ENCODE measurements around the gene SH3YL1. TPM values are rescaled to one million over a fixed set of nuclear protein-coding genes. Genes with fewer than 3 reads are reported as not detected.
A peak's percentile ranks its signal among the peaks of the same experiment; 100 is the strongest.

Gene SH3YL1
- total RNA-seq, 1 experiment from 2014 or later: 26.5 TPM

GRCh38 chr2:263022-263738 lies 652 bp downstream of the SH3YL1 start:
- H2BK120ac ChIP-seq (ENCODE audit: low read depth, low read length, poor library complexity, severe bottlenecking): no peak overlapping the region
- H3K79me1 ChIP-seq (ENCODE audit: insufficient read depth, low read depth, low read length, poor library complexity, severe bottlenecking): no peaks in the 10 kb centered on the region
- no peaks in the 10 kb centered on the region for H4K20me1 ChIP-seq (ENCODE audit: control insufficient read depth, insufficient read depth, insufficient read length)
- H2BK12ac ChIP-seq (ENCODE audit: insufficient read length, low read depth, low read length): no peak overlapping the region
- H3K56ac ChIP-seq (ENCODE audit: insufficient read length, low read depth, low read length): no peak overlapping the region
- H3K4ac ChIP-seq (ENCODE audit: low read depth, low read length): no peak overlapping the region
- H3K4me1 ChIP-seq (ENCODE audit: insufficient read depth, low read length): peaks cover 2% of the 10 kb centered on the region; the same call in 1 of the 2 replicates
- Mint-ChIP-seq H3K4me1 (peaks cover 20 to 35% of the 10 kb centered on the region in 2 experiments), H3K9me3 (peaks cover 17 to 19% of the 10 kb centered on the region in 2 experiments), H3K4me3 (peak overlapping the region; percentile 93 to 94), H3K27me3 (ENCODE audit: low read depth) (peaks cover 11% of the 10 kb centered on the region), H3K27ac (no peak overlapping the region), H3K36me3 (ENCODE audit: insufficient read depth in 1 of 3, low read depth in 3 of 3) (peaks cover 26 to 41% (median 30%) of the 10 kb centered on the region in 3 experiments)
- no peak for DNase-seq
- no peak overlapping the region for H2BK15ac ChIP-seq (ENCODE audit: low read depth, low read length)
- no peak overlapping the region for H3K27ac ChIP-seq (ENCODE audit: insufficient read length, low read depth, low read length)
- H2BK20ac ChIP-seq (ENCODE audit: low read depth, low read length, poor library complexity, severe bottlenecking): no peak overlapping the region
- H3K4me2 ChIP-seq (ENCODE audit: insufficient read depth, insufficient read length, low read length): peak overlapping the region; percentile 97
- no peak overlapping the region for H3T11ph ChIP-seq (ENCODE audit: low read length)
- H3K79me2 ChIP-seq (ENCODE audit: insufficient read depth, low read length): peaks cover 29% of the 10 kb centered on the region
- H3K23me2 ChIP-seq (ENCODE audit: insufficient read length, low read depth, low read length, poor library complexity, severe bottlenecking): peaks cover 16% of the 10 kb centered on the region
- no peaks in the 10 kb centered on the region for H3K27me3 ChIP-seq (ENCODE audit: insufficient read depth, low read length)
- no peak for TF ChIP-seq CTCF (conservative IDR thresholded peaks at IDR 0.05)
- H2BK5ac ChIP-seq (ENCODE audit: insufficient read length, low read length): no peak overlapping the region
- no peak overlapping the region for H4K8ac ChIP-seq (replicated peaks; ENCODE audit: insufficient read length, low read depth, low read length)
- no peak overlapping the region for H3K23ac ChIP-seq (ENCODE audit: insufficient read length, low read depth, low read length)
- H3K14ac ChIP-seq (ENCODE audit: insufficient read depth, low read length): no peak overlapping the region; the same call in 1 of the 2 replicates
- H2AK5ac ChIP-seq (ENCODE audit: insufficient read length, low read length): no peak overlapping the region
- peak overlapping the region; percentile 15 for H3K9ac ChIP-seq (ENCODE audit: extremely low read depth, insufficient read length, low read length)
- no peaks in the 10 kb centered on the region for H3K9me3 ChIP-seq (ENCODE audit: control insufficient read depth, low read depth, low read length)
- no peak overlapping the region for H2AFZ ChIP-seq (ENCODE audit: low read length)
- no peak overlapping the region for H3K18ac ChIP-seq (ENCODE audit: insufficient read length, low read depth, low read length)
- H4K5ac ChIP-seq (ENCODE audit: insufficient read length, low read depth, low read length): no peak overlapping the region
- H4K91ac ChIP-seq (ENCODE audit: insufficient read length, low read depth, low read length): no peak overlapping the region
- WGBS (ENCODE audit: extremely low coverage, insufficient read length, low lambda C conversion rate): no CpG with 5 or more reads among the region's 42 CpGs

All from H9 (cell line).